Fibroblast of peridontal ligament (primary cell): ENCODE data around the gene PPP6R2.
A peak's percentile ranks its signal among the peaks of the same experiment; 100 is the strongest.
"Not testable (repeated sequence)": the region's sequence is repeated elsewhere in the genome, so short reads cannot be mapped to it uniquely, and the experiment has no call there.

Experiments used
- DNase-seq: peaks from one replicate; pipeline ENCODE4 v3.0.0-alpha.2; 2010; ENCODE audit errors: extremely low read depth

Gene PPP6R2

GRCh38 chr22:50425179-50425916 lies 82.2 kb downstream of the PPP6R2 start:
- DNase-seq = no peak

- DNase-seq = no peak
Measured at GRCh38 chr22:50432131-50432876, 89.2 kb downstream of the PPP6R2 start.

GRCh38 chr22:50432877-50433510 lies 89.9 kb downstream of the PPP6R2 start:
- DNase-seq = not testable (repeated sequence)

GRCh38 chr22:50434849-50435248 lies 91.7 kb downstream of the PPP6R2 start:
- no peak for DNase-seq

GRCh38 chr22:50435291-50436014 lies 92.3 kb downstream of the PPP6R2 start:
- no peak for DNase-seq

GRCh38 chr22:50436015-50436830 lies 93.1 kb downstream of the PPP6R2 start:
- DNase-seq = no peak

- DNase-seq = no peak
Measured at GRCh38 chr22:50436841-50437341, 93.8 kb downstream of the PPP6R2 start.

- no peak for DNase-seq
Measured at GRCh38 chr22:50437511-50438304, 94.6 kb downstream of the PPP6R2 start.

- DNase-seq = no peak
Measured at GRCh38 chr22:50438305-50439275, 95.5 kb downstream of the PPP6R2 start.

GRCh38 chr22:50439314-50439870 lies 96.3 kb downstream of the PPP6R2 start:
- DNase-seq = no peak

GRCh38 chr22:50439871-50440331 lies 96.8 kb downstream of the PPP6R2 start:
- no peak for DNase-seq

GRCh38 chr22:50440544-50441249 lies 97.6 kb downstream of the PPP6R2 start:
- no peak for DNase-seq

GRCh38 chr22:50441428-50441993 lies 98.4 kb downstream of the PPP6R2 start:
- no peak for DNase-seq

- no peak for DNase-seq
Measured at GRCh38 chr22:50443197-50443596, 100.1 kb downstream of the PPP6R2 start.

GRCh38 chr22:50443801-50444625 lies 100.9 kb downstream of the PPP6R2 start:
- no peak for DNase-seq

- peak; percentile 82 for DNase-seq
Measured at GRCh38 chr22:50444663-50445062, 101.5 kb downstream of the PPP6R2 start.
